GM04503 (cell line): ENCODE data around the gene DUSP7.
A peak's percentile ranks its signal among the peaks of the same experiment; 100 is the strongest.

Experiments used
- DNase-seq: peaks from one replicate; pipeline ENCODE4 v3.0.0-alpha.2; 2012; ENCODE audit warnings: low read depth

Gene DUSP7, protein sequence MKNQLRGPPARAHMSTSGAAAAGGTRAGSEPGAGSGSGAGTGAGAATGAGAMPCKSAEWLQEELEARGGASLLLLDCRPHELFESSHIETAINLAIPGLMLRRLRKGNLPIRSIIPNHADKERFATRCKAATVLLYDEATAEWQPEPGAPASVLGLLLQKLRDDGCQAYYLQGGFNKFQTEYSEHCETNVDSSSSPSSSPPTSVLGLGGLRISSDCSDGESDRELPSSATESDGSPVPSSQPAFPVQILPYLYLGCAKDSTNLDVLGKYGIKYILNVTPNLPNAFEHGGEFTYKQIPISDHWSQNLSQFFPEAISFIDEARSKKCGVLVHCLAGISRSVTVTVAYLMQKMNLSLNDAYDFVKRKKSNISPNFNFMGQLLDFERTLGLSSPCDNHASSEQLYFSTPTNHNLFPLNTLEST

DNA sequence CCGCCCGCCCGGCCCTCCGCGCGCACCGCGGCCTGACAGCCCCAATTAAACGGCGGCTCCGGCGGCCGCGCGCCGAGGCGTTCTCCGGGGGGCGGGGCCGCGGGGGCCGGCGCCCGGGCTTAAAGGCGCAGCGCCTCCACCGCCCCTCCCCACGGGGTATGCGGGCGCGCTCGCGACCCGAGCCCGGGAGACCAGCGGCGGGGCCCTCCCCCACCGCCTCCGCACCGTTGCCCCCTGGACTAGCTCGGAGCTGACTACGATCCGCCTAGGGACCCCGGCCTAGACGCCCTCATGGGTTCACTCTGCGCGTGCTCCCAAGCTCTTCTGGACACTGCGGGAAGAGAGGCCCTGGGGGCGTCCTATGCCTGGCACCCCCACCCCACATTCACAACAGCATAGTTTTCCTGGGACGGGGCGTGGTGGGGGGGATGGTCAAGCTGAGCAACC lies at the start of gene DUSP7:
Gene DUSP7 (minus strand): TSS at position 51 of the 447 bp plus-strand sequence. CDS start 205 bp downstream, outside the sequence.
- DNase-seq: no peak

DNA sequence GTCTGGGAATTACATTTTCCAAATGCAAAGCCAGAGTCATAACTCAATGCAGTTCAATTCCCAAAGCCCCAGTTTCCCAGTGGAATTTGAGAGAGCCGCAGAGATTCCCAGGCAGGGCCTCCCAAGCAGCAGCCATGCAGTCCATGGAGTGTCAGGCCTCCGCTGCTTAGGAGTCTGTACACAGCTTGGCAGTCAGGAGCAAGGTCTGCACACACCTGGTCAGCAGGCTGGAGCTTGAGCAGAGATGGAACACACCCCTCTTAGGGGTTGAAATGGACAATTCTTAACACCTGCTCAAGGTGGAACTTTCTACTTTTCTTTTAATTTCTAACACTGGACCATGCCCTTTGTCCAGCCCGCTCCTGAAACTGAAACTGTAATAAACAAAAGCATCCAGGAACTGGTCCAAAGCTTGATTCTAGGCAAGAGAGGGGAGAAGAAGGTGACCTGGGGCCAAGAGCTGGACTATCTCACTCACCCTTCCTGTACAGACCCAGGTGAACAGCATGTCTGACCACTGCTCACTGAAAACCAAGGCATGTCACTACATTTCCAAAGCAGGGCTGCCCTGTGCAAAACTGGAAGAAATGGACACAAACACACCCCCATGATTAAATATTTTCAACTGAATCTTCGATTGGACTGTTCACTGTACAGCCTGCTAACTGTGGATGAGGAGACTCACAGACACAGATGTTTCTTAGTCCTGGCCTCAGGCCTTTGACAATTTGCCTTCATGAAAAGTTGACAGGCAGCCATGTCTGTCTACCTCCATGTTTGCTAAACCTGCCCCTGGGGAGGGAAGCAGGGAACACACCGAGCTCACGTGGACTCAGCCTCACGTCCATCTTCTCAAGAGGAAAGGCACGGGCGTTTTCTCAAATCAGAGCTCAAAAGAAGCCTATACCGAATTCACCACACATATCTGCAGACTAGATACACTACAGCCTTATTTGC lies 48.6 kb upstream of the DUSP7 start:
- no peak for DNase-seq

DNA sequence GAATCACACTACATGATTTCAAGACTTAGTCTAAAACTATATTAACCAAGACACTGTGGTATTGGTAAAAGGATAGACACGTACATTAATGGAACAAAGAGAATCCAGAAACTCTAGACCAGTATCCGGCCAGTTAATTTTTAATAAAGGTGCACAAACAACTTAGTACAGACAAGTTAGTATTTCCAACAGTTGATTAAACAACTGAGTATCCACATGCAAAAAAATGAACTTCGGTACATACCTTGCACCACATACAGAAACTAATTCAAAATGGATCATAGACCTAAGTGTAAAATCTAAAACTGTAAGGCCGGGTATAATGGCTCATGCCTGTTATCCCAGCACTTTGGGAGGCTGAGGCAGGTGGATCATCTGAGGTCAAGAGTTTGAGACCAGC lies 46.6 kb upstream of the DUSP7 start:
- DNase-seq: no peak

DNA sequence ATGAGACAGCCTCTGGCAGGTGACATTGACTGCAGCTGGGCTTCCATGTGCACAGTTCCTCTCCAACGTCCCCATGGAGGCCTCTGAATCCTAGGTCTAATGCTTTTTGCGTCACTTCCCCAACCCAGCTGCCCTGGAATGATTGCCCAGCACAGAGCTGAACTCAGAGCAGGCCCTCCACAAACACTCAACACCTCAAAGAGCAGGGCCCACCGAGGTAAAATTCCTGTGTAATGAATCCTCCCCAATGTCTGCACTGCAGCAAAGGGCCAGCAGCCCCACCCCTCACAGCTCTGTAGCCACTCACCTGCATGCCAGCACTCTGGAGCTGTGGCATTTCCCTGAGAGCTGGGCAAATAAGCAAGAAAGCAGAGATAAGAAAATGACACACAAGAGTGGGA lies 42.6 kb upstream of the DUSP7 start:
- no peak for DNase-seq

DNA sequence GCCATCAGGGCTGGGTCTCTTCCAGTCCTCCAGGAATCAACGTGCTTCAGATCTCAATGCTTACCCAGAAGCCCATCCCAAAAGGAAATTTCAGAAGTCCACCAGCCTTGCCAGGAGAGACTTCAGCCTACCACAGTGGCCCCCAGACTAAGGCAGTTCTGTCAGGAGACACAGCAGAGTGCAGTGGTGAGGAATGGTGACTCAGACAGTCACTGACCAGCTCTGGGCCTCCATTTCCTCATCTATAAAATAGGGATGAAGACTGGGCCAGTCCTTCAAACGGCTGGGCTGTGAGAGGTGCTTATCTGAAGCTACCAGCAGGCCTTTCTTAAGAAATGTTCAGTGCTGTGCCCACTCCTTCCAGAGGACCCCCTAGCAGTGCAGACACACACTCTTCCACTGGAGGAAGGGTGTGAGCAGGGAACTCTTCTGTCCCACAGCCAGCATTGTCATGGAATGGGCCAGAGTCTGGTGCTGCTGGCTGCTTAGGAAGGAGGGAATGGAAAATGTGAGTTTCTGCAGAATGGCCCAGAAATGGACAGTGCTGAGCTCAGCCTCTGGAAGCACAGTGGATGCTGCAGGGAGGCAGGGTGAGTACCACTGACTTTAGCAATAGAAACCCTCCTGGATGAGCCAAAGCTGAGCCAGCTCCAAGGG lies 41.6 kb upstream of the DUSP7 start:
- DNase-seq: no peak

DNA sequence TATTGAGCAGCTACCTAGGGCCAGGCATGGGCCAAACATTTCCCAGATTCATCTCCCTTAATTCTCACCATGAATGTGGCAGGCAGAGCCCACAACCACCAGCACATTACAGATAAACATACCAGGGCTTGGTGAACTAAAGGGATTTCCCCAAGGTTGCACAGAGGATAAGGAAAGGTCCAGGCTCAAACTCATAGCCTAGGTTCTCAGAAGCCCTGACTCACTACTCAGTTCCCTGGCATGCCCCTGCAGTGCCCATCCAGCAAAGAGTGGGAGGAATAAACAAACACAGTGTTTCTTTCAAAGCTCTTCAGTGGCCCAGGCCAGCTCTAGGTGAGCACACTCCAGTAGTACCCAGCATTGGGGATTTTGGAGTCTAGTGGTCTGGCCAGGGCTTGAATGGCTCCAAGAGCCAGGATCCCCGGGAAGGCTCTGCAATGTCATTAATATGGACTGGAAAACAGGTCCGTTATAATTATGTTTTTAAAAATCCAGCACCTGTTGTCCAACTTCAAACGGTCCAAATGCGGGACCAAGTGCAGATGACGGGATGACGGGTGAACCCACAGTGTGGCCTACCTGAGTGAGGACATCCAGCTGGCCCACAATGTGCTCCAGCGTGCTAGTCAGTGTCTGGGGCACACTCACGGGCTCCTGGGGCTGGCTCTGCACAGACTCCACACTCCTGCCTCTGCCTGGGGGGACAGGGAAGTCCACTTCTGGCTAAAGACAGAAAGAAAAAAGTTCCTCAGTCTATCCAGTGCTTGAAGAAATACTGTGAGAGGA lies 39.8 kb upstream of the DUSP7 start:
- no peak for DNase-seq

DNA sequence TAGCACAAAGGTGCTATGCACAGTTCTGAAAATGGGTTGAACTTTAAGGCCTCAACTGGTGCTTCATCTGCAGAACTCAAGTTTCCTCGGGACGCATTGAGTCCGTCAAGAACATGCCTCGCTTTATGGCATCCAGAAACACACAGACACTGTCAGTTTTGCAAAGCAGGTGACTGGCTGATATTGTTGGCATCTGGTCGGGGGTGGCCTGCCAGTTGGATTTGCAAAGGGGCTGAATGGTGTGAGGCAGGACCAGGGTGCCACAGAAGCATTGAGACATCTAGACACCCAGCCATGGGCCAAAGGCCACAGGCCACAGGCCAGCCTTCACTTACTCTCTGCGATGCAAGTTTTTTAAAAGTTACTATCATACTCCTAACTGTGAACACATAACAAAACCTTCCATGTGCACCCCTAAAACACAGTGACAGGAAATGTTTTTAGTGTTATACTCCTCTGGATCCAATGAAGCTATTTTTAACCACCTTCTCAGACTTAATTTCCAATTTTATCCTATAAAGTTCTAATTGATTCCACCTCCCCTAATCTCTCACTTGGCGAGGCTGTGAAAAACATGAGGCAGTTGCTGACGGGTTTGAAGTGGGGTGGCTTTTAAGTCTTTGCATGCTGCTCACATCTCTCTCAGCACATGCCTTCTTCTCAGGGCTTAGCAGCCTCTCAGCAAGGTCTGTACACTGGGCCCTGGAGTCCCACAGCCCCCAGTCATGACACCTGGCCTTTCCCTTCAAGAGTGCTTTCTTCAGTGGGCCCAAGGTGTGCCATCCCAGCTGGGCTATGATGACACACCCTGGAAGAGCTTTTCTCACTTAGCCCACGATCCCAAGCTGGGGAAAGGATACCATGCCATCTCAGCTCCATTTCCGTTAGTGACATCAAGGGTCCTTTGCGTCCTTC lies 38.5 kb upstream of the DUSP7 start:
- no peak for DNase-seq

DNA sequence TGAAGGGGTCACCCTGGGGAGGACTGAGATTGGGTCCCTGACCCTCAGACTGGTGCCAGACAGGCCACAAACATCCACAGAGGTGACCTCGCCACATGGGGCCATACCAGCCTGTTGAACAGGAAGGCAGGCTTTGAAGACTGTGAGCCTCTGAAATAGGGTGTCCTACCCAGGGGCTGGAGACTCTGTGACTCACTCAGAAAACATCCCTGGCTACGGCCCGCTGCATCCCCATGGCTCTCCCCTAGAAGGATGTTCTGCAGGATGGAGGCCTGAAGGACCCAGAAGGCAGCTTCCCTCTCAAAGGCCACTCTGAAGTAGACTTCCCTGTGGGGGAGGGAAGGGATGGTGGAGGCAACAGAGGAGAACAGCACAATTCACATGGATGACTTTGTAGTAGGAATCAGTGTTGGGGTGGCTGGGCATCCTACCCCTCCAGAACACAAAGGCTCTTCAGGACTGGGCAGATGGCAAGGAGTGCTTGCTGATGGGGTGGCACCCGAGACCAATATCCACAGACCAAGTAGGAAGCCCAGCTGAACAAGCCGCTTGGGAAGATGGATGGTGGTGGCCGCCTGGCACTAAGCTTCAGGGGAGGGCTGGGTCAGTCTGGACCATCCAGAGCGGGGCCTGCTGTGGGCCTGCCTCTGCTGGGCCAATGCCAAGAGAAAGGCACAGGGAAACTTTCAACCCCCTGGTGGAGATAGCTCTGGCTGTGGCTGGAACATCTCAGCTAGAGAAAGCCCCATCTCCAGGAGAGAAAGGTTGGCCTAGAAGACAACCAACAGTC lies 37.6 kb upstream of the DUSP7 start:
- DNase-seq: no peak

DNA sequence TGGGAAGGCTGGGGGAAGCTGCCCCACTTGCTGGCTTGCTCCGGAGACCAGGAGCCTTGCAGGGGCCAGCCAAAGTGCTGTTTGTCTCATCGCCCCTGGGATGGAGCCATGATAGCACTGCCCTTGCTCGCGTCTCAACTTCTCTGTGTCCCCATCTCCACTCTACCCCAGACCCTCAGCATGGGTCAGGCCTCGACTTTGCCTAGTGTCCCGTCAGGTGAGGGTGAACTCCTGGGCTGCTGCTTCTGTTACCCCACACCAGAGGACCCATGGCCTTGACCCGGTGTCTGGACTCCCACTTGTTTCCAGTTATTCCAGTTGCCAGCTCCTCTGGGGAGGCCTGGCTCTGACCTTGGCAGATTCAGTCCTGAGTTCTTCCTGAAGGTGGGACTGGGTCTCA lies 36.5 kb upstream of the DUSP7 start:
- no peak for DNase-seq

DNA sequence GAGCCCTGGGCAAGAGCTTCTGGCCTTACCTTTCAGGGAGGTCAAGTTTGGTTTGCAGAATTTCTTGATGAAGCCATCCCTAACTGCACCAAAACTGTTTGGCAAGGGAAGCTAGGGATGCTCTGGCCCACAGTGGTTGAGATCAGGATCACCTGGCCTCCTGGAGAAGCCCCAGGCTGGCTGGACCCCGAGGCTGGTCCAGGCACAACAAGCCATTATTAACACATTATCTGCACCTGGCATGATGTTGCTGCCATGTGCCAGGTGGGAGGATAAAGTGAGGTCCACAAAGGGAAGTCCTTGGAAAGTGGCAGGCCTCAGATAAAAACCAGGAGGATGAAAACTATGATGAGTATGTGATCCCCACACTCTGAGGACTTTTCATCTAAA lies 35.9 kb upstream of the DUSP7 start:
- no peak for DNase-seq

DNA sequence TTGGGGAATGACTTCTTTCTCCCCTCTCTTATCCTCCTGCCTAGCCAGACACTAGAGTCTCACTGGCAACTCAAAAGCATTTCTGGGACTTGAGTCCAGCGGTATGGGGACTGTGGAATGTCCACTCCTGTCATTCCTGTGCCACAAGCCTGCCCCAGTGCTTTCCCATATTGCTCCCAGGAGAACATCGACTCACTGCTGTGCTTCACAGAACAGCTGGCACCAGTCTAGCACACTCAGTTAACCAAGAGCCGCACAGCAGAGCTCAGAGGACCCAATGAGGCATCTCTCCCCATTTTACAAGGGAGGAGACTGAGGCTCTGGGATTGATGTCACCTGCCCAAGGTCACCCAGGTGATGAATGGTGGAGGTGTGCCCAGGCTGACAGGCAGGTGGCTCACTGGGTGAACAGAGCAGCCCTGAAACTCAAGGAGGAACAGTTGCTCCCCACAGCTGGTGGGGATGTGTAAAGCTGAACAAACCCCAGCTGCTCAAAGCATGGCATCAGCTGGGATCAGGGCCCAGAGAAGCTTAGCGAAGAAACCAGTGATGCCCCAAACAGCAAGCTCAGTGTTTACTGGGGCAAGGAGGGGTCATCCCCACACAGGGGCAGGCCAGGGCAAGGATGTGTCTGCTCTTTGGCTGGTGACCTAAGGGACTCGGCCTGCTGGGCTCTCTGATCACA lies 35.4 kb upstream of the DUSP7 start:
- peak; percentile 34 for DNase-seq

DNA sequence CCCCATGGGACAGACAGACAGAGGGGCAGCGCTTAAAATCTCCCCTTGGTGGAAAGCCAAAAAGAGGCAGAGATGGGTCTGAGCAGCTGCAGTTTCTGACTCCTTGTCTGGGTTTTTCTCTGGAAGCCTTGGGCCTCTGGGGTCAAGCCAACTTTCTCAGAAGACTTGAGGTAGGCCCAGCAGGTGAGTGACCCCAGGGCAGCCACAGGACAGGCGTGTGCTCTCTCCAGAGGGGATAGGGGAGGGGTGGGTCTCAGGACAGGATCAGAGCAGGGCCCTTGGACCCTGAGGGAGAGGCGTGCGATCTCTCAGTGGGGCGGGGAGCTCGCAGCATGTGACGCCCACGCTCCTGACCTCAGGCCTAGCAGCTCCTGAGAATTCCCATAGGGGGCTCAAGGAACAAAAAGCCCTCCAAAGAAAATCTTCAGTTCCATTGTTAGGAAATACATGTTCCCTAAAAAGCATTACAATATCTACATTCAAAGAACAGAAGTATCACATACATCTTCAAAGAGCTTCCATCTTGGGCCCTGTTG lies 34.6 kb upstream of the DUSP7 start:
- no peak for DNase-seq

DNA sequence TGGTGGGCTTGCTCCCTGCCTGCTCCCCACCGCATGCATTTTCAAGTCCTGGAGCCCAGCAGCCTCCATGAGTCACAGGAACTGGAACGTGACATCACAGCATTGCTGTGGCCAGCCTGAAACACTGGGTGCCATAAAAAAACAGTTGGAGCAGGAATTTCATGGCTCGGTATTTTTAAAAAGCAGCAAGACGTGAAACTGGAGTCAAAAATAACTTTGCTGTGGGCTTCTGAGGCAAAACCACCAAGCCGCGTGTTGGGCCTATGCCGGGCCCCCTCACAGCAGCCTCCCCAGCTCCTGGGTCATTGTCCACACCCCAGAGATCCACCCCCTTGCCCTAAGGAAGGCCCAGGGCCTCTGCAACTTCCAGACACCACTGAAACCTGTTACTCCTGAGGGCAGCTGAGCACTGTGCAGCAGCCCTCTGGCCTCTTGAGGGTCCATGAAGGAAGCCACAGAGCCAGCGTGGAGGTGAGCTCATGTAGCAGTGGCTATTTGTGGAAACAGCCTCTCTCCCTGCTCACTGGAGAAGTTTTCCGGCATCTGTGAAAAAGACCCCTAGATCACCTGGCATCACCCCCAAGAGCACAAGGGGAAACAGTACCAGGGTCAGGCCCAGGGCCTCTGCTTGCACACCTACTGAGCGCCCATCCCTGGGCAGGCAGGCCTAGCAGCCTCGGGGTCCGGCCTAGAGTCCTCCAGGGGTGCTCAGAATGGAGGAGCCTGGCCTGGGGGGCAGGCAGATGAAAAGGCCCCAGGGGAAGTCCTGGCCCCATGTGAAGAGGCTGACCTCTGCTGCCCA lies 34.0 kb upstream of the DUSP7 start:
- peak; percentile 84 for DNase-seq

DNA sequence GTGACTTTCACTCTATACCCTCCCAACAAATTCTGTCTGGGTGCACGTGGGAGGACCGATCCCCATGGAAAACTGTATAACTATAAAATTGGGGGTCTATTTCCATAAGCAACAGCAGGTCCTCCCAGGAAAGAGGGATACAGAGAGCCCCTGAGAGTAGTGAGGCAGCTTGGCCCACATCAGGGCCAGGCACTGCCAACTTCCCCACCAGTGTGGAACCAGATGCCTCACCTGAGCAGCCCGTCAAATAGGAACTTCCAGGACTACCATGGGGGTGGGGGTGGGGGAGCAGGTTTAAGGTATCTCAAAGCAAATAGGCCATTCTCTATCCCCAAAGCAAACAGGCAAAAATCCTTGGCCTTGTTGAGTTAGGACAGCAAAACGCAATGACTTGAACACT lies 33.3 kb upstream of the DUSP7 start:
- DNase-seq: no peak

DNA sequence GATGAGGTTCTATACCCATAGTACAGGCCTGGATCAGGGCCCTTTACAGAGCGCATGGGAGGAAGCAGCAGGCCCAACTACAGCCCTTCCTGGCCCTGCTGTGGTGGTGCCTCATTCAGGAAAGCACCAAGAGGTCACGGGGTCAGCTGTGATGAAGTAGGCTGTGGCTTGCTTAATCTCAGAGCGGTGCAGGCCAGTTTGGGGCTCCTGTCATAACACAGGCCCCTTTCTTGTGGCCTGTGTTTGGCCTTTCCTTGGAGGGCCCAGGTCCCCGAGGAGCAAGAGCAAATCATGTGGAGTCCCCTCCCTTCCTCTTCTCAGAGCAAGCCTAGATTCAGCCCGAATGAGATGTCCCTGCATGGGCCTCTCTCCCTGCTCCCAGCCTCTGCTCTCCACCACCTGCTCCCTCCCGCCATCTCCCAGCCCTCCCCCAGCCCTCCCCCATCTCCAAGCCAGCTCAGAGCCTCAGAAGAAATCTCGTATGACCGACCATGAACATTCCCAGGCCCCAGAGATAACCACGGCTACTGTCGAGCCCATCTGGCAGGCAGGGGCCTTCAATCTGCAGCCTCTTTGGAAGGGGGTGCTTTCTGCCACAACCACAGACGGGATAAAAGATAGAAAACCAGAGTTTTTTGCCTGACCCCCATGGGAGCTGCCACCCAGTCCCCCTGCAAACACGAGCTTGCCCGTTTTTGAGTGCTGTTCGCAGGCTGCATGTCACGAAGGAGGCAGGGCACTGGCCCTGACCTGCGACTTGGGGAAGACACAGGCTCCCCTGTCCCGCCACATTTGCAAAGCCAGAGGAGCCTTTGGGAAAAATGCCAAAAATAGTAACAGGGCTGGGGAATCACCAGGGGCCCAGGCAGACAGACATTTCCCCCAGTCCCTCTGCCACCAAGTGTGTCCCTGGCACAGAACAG lies 32.3 kb upstream of the DUSP7 start:
- no peak for DNase-seq

DNA sequence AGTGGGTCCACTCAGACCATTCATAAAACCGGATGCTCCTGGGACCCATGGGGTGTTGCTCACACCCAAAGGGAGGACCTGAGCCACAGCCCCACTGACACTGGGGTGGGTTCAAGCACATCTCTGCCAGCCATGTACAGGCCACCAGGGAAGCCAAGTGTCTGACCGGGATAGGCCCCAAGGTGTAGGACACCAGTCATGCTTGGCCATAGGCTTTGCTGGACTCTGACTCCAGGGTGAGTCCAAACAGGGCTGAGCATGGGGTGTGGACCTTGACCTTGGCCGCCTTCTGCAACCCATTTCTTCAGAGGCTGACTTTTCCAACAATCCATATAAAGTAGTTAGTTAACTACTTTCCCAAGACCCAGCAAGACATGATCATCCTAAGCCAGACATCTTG lies 31.4 kb upstream of the DUSP7 start:
- no peak for DNase-seq
